Hematopoietic multipotent progenitor cell treated with erythropoietin and hydrocortisone succinate and interleukin-3 and kit ligand, for 17 days (in vitro differentiated cells): Measurements from ENCODE around the gene HCLS1.
A peak's percentile ranks its signal among the peaks of the same experiment; 100 is the strongest.
"Not testable (repeated sequence)": the region's sequence is repeated elsewhere in the genome, so short reads cannot be mapped to it uniquely, and the experiment has no call there.

Experiments used
- DNase-seq: peaks from one replicate; pipeline ENCODE4 v3.0.0-alpha.2; 2015; ENCODE audit warnings: low spot score

The HCLS1 gene

GRCh38 chr3:121658716-121659435, 1.8 kb downstream of the HCLS1 start:
- DNase-seq, result no peak

- DNase-seq, result no peak
These were observed 6.0 kb downstream of the HCLS1 start for GRCh38 chr3:121654493-121655385.

- DNase-seq, result peak; percentile 78
These were observed 9.0 kb downstream of the HCLS1 start for GRCh38 chr3:121651684-121652083.

- DNase-seq, result no peak
These were observed 11.1 kb downstream of the HCLS1 start for GRCh38 chr3:121649645-121650044.

- DNase-seq, result no peak
These were observed 12.3 kb downstream of the HCLS1 start for GRCh38 chr3:121648219-121648958.

- DNase-seq, result no peak
These were observed 15.6 kb downstream of the HCLS1 start for GRCh38 chr3:121645054-121645453.

- DNase-seq, result no peak
These were observed 17.9 kb downstream of the HCLS1 start for GRCh38 chr3:121642601-121643314.

GRCh38 chr3:121641127-121641526, 19.6 kb downstream of the HCLS1 start:
- no peak for DNase-seq

- no peak for DNase-seq
These were observed 22.8 kb downstream of the HCLS1 start for GRCh38 chr3:121637922-121638321.

GRCh38 chr3:121630355-121630754, 30.3 kb downstream of the HCLS1 start:
- DNase-seq, result no peak

GRCh38 chr3:121629601-121630000, 31.1 kb downstream of the HCLS1 start:
- DNase-seq, result no peak

- no peak for DNase-seq
These were observed 33.1 kb downstream of the HCLS1 start for GRCh38 chr3:121627622-121628021.

GRCh38 chr3:121627211-121627610, 33.5 kb downstream of the HCLS1 start:
- DNase-seq, result no peak

- DNase-seq, result no peak
These were observed 34.2 kb downstream of the HCLS1 start for GRCh38 chr3:121626495-121626894.

GRCh38 chr3:121624147-121624899, 36.4 kb downstream of the HCLS1 start:
- no peak for DNase-seq

GRCh38 chr3:121621491-121621890, 39.2 kb downstream of the HCLS1 start:
- DNase-seq, result no peak

- no peak for DNase-seq
These were observed 41.0 kb downstream of the HCLS1 start for GRCh38 chr3:121619691-121620090.

GRCh38 chr3:121606106-121606505, 54.6 kb downstream of the HCLS1 start:
- no peak for DNase-seq

- no peak for DNase-seq
These were observed 55.9 kb downstream of the HCLS1 start for GRCh38 chr3:121604759-121605158.

GRCh38 chr3:121601212-121601812, 59.4 kb downstream of the HCLS1 start:
- no peak for DNase-seq

GRCh38 chr3:121599900-121600299, 60.8 kb downstream of the HCLS1 start:
- DNase-seq, result not testable (repeated sequence)
